ENCODE measurements around the gene KCNS3. TPM values are rescaled to one million over a fixed set of nuclear protein-coding genes. Genes with fewer than 3 reads are reported as not detected.
A peak's percentile ranks its signal among the peaks of the same experiment; 100 is the strongest.
"Not testable (repeated sequence)": the region's sequence is repeated elsewhere in the genome, so short reads cannot be mapped to it uniquely, and the experiment has no call there.

Gene KCNS3
- total RNA-seq, 2 donors from 2014 or later, result not detected

DNA sequence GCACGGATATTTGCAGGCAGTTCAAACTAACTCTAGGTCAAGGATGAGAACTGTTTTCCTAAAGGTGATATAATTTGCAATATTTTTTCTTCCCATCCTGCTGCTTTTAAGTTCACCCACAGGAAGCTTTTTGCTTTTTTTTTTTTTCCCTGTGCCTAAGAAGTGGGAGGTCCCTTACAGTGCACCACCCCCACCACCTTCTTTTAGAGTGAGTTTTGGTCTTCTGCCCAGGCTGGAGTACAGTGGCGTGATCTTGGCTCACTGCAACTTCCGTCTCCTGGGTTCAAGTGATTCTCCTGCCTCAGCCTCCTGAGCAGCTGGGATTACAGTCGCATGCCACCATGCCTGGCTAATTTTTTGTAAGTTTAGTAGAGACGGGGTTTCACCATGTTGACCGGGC lies 82.5 kb downstream of the KCNS3 start:
- no peak overlapping the region for H3K27ac Mint-ChIP-seq
- DNase-seq (ENCODE audit: low spot score in 2 of 2) (no peak), ATAC-seq (no peak)
- H3K9me3 Mint-ChIP-seq, result peaks cover 4 to 8% of the 10 kb centered on the region in 2 donors
- H3K36me3 Mint-ChIP-seq, result no peaks in the 10 kb centered on the region

DNA sequence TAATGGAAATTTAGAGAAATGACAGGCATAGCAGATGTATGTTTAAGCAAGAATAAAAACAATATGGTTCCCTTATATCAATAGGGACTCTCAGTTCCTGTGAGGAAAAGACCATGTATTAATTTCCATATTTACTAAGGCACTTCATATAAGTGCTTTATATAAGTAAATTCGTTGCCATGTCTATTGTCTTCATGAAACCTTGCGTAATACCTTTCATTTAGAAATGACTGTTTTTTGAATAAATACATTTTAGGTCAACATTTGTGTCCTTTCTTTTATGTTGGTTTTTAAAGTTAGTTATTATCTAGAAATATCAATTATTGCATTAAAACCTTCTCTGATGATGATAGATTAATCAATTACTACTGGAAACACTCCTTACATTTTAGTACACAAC lies 83.3 kb downstream of the KCNS3 start:
- H3K9me3 Mint-ChIP-seq, result peaks cover 4 to 8% of the 10 kb centered on the region in 2 donors

DNA sequence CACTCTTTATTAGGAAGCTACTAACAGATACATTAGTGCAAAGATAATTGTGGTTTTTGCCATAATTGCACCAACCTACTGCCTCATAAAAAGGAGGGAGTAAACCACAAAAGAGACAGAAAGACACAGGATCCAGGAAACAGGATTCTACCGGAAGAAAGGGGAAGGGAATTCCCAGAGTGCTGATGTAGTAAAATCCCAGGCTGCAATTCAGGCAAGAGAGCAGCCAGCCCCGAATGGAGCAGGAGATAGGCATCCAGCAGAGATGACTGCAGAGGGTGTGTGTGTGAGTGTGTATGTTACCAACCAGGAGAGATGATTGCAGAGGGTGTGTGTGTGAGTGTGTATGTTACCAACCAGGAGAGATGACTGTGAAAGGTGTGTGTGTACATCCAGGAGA lies 84.4 kb downstream of the KCNS3 start:
- Mint-ChIP-seq H3K27ac (peak overlapping the region in 1 of 2 donors; percentile 14), H3K9me3 (peaks cover 4 to 8% of the 10 kb centered on the region in 2 donors), H3K36me3 (no peaks in the 10 kb centered on the region)
- ATAC-seq (no peak), DNase-seq (ENCODE audit: low spot score in 2 of 2) (no peak)

More for the DNA sequence above, 83.3 kb downstream of the KCNS3 start:
- ATAC-seq (no peak), DNase-seq (ENCODE audit: low spot score in 2 of 2) (no peak)
- Mint-ChIP-seq H3K36me3 (no peaks in the 10 kb centered on the region), H3K27ac (no peak overlapping the region)

DNA sequence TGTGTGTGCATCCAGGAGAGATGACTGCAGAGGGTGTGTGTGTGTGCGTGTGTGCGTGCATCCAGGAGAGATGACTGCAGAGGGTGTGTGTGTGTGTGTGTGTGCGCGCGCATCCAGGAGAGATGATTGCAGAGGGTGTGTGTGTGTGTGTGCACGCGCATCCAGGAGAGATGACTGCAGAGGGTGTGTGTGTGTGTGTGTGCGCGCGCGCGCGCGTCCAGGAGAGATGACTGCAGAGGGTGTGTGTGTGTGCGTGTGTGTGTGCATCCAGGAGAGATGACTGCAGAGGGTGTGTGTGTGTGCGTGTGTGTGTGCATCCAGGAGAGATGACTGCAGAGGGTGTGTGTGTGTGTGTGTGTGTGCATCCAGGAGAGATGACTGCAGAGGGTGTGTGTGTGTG lies 85.1 kb downstream of the KCNS3 start:
- not testable (repeated sequence) for H3K27ac Mint-ChIP-seq; DNase-seq (ENCODE audit: low spot score in 2 of 2); H3K36me3 Mint-ChIP-seq; H3K9me3 Mint-ChIP-seq; ATAC-seq

DNA sequence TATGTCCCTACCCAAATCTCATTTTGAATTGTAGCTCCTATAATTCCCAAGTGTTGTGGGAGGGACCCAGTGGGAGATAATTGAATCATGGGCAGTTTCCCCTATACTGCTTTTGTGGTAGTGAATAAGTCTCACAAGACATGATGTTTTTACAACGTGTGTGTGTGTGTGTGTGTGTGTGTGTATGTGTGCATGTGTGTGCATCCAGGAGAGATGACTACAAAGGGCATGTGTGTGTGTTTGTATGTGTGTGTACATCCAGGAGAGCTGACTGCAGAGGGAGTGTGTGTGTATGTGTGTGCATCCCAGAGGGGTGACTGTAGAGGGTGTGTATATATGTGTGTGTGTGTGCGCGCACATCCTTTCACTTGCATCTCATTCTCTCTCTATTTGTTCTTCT lies 86.7 kb downstream of the KCNS3 start:
- DNase-seq (ENCODE audit: low spot score in 2 of 2), result no peak
- ATAC-seq, result no peak
- Mint-ChIP-seq H3K36me3 (no peaks in the 10 kb centered on the region), H3K9me3 (peaks cover 4 to 8% of the 10 kb centered on the region in 2 donors), H3K27ac (no peak overlapping the region)

DNA sequence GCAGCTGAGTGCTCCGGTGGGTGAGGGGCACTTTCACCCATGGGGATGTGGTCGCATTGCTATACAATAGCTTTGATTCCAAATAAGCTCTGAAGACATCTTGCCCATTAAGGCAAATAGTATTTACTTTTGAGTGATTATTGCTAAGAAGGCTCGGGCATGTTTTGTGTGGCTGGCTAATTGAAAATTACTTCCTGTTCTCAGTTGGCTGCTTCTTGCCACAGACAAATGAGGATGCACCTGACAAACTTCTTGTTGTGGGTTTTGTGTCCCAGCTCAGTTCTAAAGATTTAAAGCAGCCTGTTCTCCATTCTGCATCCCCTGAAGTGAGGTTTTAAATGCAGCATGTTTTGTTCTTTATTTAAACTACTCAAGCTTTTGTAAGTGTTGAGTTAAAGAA lies 88.3 kb downstream of the KCNS3 start:
- no peak for ATAC-seq
- DNase-seq (ENCODE audit: low spot score in 2 of 2), result no peak
- Mint-ChIP-seq H3K9me3 (peaks cover 4 to 8% of the 10 kb centered on the region in 2 donors), H3K27ac (no peak overlapping the region), H3K36me3 (no peaks in the 10 kb centered on the region)

DNA sequence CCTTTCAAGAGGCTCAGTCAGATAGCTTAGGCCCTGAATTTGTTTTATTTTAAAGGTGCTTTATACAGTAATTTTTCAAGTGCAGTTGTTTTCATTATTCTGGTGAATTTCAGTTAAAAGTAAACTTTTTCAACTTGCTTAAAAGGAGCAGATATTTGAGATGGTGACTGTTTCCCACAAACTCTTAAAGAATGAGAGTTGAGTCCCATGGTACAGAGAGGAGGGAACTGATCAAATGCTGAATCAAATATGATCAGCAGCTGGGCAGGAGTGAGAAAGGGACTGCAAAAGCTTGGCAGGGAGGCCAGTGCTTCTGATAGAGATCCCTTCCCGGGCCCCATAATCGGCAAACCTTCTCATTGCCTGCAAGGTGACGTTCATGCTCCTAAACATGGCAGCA lies 91.2 kb downstream of the KCNS3 start:
- DNase-seq (ENCODE audit: low spot score in 2 of 2), result no peak
- no peaks in the 10 kb centered on the region for H3K36me3 Mint-ChIP-seq
- H3K9me3 Mint-ChIP-seq, result no peaks in the 10 kb centered on the region
- no peak overlapping the region for H3K27ac Mint-ChIP-seq
- no peak for ATAC-seq

DNA sequence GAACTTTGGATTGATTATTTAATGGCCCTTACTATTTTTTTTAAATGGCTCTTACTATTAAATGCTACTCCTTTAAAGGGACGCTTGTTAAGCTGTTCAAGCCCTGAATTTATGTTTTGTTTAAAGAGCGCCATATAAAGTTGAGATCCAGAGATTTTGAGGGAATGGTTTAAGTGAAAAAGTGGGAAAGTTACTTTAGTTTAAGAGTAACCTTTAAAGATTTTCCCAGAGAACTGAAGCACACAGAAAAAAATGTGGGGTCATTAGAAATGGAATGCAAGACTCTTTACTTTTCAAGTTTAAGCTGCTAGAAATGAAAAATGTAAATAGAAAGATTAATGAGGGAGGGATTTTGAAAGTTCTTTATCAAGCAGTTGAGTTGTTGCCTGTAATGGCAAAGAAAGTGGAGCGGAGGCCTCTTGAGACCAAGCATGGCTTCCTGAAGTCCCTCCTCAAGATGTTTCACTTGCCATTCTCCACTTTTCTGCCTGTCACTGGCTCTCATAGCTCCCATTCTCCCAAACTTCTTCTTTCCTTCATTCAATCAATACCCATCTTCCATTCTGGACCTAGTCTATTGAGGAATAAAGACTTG lies 93.2 kb downstream of the KCNS3 start:
- ATAC-seq (no peak), DNase-seq (ENCODE audit: low spot score in 2 of 2) (no peak)
- Mint-ChIP-seq H3K9me3 (no peaks in the 10 kb centered on the region), H3K27ac (no peak overlapping the region), H3K36me3 (no peaks in the 10 kb centered on the region)

DNA sequence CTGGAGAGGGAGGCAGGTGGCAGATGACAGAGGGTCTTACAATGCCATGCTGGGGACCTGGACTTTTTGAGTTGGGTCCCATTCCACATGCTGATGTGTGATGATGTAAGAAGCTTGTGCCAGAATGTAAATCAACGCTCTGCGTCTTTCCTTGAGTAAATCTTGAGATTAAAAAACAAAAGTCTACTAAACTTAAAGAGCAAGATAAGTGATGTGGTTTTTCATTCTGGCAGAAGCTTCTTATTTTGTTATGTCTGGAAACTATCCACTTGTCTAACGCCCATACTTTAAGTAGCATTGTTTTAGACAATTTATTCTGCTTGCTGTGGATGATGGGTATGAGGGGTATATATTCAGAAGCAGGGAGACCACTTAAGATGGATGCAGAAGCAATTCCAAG lies 94.5 kb downstream of the KCNS3 start:
- H3K9me3 Mint-ChIP-seq, result no peaks in the 10 kb centered on the region
- no peak overlapping the region for H3K27ac Mint-ChIP-seq
- no peak for ATAC-seq
- no peaks in the 10 kb centered on the region for H3K36me3 Mint-ChIP-seq
- DNase-seq (ENCODE audit: low spot score in 2 of 2), result no peak

DNA sequence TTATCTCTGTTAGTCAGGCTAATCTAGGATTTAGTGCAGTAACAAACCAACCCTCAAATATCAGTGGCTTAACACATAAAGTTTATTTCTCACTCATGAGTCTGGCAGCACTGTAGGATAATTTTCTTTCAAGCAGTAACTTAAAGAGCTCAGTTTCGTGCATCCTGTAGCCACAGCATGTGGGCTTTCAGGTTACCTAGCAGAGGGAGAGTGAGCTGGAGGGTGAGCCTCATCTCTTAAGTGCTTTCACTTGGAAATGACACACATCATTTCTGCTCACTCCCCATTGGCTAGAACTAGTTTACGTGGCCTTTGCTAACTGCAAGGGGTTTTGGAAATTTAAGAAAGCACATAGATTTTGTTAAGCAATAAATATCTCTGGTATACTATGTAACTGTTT lies 96.9 kb downstream of the KCNS3 start:
- no peak overlapping the region for H3K27ac Mint-ChIP-seq
- no peaks in the 10 kb centered on the region for H3K36me3 Mint-ChIP-seq
- DNase-seq (ENCODE audit: low spot score in 2 of 2) (no peak), ATAC-seq (no peak)
- H3K9me3 Mint-ChIP-seq, result peaks cover 3% of the 10 kb centered on the region in 2 donors

DNA sequence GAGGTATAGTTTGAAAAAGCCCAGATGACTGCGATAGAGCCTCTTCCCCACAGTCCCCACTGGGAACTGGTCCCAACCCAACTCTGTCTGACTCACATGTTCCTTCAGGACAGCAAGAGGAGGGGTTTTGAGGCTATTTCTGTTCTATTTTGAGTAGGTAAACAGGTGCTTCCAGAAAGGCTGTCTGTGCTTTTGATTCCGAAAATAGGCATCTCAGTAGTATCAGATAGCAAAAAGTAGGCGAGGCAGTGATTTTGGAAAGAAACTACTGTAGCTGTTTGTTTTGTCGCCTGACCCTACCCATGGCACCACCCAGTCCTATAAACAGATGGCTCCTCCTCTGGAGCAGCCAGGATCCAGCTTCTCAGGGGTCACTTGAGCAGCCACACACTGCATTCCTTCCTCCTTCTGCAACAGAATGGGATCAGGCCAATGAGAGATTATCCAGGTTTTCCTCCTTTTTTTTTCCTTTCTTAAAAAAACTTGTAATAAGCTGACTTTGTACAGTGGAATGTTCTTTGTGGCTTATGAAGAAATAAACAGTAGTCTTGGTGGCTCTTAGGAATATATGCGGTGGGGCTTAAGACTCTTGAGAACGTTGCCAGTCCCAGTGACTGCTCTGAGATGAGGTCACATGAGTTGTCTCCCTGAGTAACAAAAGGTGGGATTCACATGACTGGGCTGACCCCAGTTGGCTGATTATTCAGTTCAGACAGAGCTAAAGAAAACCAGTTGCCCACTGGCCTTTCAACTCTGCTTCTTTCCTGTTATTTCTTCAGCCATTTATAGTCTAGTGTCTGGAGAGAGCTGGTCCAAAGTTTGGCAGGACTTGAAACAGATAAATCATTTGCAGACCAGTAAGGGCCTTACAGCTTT lies 98.6 kb downstream of the KCNS3 start:
- no peaks in the 10 kb centered on the region for H3K36me3 Mint-ChIP-seq
- ATAC-seq, result no peak
- peaks cover 6 to 8% of the 10 kb centered on the region in 2 donors for H3K9me3 Mint-ChIP-seq
- no peak overlapping the region for H3K27ac Mint-ChIP-seq
- DNase-seq (ENCODE audit: low spot score in 2 of 2), result no peak

DNA sequence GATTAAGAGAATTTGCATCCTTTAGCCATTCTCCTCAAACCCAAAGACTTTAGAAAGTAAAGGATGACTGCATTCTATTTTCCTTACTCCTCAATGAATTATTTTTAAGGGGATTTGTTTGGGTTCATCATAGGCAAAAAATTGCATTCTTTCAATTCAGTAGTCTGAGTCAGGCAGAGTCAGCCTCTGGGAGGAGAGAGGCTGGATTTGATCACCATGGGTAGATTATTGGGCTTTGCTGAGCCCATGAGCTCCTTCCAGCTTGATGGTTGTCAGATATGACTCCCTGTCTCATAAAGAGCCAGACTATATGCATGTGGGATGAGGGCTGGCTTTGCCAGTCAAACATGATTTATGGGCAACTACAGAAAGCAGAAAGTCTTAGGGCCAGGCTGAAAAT lies 101.2 kb downstream of the KCNS3 start:
- H3K36me3 Mint-ChIP-seq, result no peaks in the 10 kb centered on the region
- no peak overlapping the region for H3K27ac Mint-ChIP-seq
- peaks cover 6 to 8% of the 10 kb centered on the region in 2 donors for H3K9me3 Mint-ChIP-seq
- ATAC-seq (no peak), DNase-seq (ENCODE audit: low spot score in 2 of 2) (no peak)

DNA sequence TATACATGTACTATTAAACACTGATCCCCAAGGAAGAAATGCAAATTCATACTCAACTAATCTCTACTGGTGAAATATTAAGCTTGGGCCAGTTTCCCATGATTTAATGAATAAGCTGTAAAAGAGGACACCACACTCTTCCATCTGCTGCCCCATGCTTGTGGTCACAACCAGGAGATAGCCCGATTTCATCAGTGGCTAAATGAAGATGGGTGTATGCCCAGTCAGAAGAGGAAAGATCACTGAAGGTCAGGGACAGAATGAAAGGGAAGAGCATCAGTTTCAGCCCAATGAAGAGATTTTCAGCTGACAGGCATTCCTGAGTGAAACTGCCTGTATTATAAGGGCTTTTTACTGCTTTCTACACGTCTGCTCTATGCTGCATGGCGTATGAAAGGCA lies 103.5 kb downstream of the KCNS3 start:
- ATAC-seq (no peak), DNase-seq (ENCODE audit: low spot score in 2 of 2) (no peak)
- H3K27ac Mint-ChIP-seq, result no peak overlapping the region
- no peaks in the 10 kb centered on the region for H3K36me3 Mint-ChIP-seq
- peaks cover 6 to 8% of the 10 kb centered on the region in 2 donors for H3K9me3 Mint-ChIP-seq

Other genes with a start within 250 kb of the KCNS3 start
- 10 to 100 TPM; 24.8 to 26.4 TPM for gene SMC6, start 124.9 kb upstream of the KCNS3 start, total RNA-seq
- gene GEN1, start 124.5 kb upstream of the KCNS3 start, total RNA-seq, result 10 to 100 TPM; 17.9 to 31.5 TPM
- not detected for gene MSGN1, start 62.2 kb upstream of the KCNS3 start, total RNA-seq